Stimulated activated CD4-positive, alpha-beta T cell treated with anti-CD3 and anti-CD28 coated beads, Interleukin-1b, Interleukin-23, amount 100 ng/mL, for 24 hours (primary cell): ENCODE data around the gene GSTA3.
"Not testable (repeated sequence)": the region's sequence is repeated elsewhere in the genome, so short reads cannot be mapped to it uniquely, and the experiment has no call there.

Experiments
- DNase-seq, 4 experiments: peaks; one replicate each; pipeline ENCODE4 v3.0.0-alpha.2; 2020; ENCODE audit warnings: low read depth in 4 of 4, low spot score in 1 of 4

GSTA3 gene

GRCh38 chr6:52914516-52914915 is 5.0 kb upstream of the GSTA3 start:
- no peak for DNase-seq

DNA sequence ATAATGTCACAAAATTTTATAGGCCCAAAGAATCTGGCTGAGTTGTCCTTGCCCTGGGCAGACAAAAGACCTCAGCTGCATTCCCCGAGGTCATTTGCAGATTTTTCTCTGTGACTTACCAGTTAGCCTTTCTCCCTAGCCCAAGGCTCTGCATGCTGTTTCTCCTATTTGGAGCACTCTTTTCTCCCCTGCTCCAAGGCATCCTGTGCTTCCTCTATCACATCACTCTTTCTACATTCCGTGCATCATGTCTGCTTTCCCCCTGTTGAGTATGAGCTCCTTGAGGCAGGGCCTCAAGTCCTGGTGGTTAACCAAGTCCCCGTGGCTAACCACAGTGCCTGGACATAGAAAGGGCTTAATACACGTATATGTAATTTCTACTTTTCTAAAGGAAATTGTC is 593 bp upstream of the GSTA3 start:
- DNase-seq: no peak

- no peak for DNase-seq
These were observed 367 bp downstream of the GSTA3 start for GRCh38 chr6:52909131-52909530.

GRCh38 chr6:52908526-52908925 is 972 bp downstream of the GSTA3 start:
- no peak for DNase-seq

DNA sequence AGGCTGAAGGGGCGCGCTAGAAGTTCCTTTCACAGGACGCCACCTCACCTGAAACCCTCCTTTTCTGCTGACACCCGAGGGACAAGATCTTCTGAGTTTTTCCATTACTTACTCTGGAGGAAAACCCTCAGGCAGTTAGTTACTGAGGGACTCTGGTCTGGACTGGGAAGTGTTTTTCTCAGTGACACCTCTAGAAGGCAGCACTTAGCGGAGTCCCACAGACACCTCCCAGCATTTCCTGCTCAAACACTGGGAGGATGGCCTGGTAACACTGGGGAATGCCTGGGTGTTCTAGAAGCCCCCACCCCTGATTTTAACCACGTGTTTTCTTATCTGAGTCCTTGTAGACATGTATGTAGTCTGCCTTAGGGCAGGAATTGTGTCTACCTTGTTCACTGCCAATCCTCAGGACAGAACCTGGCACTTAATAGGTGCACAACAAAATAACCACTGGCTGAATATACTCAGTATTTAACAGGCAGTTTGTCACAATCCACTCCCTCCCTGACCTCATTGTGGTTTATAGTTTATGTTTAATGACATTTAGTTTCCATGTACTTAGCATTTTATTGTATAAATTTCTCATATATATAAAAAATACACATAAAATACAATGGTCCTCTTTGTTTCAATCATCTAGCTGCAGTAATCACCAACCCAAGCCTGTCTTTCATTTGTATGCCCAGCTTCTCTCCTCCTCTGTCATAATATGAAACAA is 4.8 kb downstream of the GSTA3 start:
- no peak for DNase-seq

DNA sequence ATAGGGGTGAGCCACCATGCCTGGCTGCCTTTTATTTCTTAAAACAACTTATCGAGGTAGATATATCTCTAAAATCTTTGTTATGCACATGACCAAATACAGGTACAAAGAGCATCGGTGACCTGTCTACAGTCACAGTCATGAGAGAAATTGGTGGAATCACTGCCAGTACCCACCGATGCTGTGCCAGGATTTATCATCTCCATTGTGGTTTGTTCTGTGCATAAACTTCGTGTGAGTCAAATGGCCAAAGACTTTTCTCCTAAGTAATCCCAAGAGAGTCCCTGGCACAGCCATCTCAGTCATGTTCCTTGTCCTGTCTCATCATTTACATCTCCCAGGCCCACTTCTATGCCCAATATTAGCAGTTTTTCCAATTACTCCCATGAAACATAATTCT is 9.0 kb downstream of the GSTA3 start:
- no peak for DNase-seq

DNA sequence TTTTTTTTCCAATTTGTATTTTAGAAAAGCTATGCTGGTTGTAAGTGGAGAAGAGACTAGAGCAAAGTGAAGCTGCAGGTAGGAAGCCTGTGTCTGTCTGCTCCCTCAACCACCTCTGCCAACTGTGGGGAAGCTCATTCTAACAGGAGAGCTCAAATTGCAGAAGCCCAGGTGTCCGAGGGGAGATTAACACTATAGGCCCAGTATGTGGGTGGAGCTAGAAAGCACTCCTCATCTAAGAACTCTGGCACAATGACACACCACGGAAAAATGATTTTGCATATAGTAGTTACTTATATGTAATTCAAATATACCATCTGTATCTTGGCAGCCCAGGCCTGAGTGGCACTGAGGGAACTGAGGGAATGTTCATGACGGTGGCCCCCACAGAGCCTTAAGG is 13.7 kb downstream of the GSTA3 start:
- DNase-seq: not testable (repeated sequence)

DNA sequence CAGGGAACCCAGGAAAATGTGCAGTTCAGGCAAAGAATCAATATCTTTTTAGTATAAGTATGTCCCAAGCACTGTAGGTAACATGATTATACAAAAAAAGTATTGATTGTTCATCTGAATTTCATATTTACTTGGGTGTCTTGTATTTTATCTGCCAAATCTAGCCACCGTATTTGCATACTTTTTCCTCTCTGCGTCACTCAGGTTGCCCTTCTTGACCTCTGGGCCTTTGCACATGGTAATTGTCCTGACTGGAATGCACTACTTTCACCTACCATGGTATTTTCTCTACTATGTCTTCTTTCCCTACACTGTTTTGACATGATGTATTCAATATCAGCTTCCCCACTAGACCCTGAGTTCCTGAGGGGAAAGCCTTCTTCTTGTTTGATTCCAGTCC is 15.2 kb downstream of the GSTA3 start:
- DNase-seq: no peak

DNA sequence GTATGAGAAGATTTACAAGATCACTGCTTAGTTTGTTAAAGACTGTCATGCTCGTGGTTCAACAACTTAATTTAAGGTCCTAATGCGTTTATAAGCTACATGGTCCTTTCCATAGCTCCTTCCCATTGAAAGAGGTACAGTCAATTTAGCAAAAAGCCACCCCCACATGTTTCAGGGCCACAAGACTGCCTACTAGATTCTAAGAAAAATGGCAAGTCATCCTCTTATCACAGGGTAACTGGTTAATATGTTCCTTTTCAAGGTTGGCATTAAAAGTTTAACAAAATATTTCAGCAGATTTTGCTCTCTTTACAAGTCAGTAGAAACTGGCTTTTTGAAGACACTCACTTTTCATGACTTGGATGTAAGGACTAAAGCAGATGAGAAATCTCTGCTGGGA is 15.7 kb downstream of the GSTA3 start:
- no peak for DNase-seq

GRCh38 chr6:52893221-52893620 is 16.3 kb downstream of the GSTA3 start:
- DNase-seq: no peak

- no peak for DNase-seq
These were observed 19.5 kb downstream of the GSTA3 start for GRCh38 chr6:52890018-52890417.

- no peak for DNase-seq
These were observed 21.5 kb downstream of the GSTA3 start for GRCh38 chr6:52887910-52888524.

- peak; percentile 25 to 48 (median 40) for DNase-seq
These were observed 27.3 kb downstream of the GSTA3 start for GRCh38 chr6:52881996-52882841.

- no peak for DNase-seq
These were observed 27.9 kb downstream of the GSTA3 start for GRCh38 chr6:52881662-52881995.

GRCh38 chr6:52877786-52878185 is 31.7 kb downstream of the GSTA3 start:
- DNase-seq: no peak

- no peak for DNase-seq
These were observed 32.3 kb downstream of the GSTA3 start for GRCh38 chr6:52877168-52877567.

- DNase-seq: no peak
These were observed 33.3 kb downstream of the GSTA3 start for GRCh38 chr6:52876056-52876787.

GRCh38 chr6:52872031-52872430 is 37.5 kb downstream of the GSTA3 start:
- no peak for DNase-seq

- DNase-seq: no peak
These were observed 37.9 kb downstream of the GSTA3 start for GRCh38 chr6:52871621-52872020.

DNA sequence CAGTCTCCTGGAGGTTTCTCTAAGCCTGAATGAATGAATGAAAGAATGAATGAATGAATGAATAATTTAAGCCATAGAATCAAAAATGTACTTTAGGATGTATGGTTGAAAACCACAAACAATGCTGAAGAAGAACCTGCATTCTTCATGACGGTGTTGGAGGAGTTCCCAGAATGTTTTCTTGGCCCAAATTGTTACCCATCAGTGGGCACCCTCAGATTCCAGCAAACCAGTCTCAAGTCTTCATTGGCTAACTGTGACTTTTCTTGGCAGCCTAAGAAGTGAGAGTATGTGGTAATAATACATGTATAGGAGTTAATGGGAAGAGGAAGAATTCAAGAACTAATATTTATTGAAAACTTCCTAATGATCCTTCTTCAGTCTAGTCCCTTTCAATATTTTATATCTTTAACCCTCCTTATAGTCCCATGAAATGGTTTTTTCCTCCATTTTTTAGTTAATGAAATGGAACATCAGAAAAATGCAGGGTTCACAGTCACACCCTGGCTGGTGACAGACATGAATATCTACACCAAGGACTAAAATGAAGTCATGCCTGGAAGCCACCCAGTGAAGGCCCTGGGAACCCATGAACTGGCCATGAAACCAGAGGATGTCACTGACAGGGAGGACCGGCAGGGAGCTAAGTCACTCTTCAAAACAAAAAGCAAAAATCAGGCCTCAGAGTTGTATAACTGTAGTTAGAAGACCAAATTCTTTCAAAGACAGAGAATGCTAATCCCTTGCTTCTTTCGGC is 39.0 kb downstream of the GSTA3 start:
- not testable (repeated sequence) for DNase-seq

DNA sequence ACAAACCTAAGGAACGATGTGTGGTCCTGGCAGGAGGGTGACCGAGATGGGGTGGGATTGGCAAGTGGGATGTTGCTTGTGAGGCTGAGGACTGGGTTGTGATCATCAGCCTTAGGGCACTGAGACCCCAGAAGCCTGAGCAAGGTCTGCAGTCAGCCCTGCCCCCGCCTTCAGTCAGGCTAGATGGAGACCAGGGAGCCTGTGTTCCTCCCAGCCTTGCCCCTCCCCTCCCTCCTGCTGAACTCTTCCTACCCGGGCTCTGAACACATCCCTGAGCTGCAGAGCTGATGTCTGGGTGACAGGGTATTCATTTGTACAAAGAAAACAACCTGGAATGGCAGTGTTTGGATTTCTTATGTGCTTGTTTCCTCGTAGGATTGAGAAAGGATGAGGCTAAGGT is 40.6 kb downstream of the GSTA3 start:
- DNase-seq: not testable (repeated sequence)
